OCI-LY1 (cell line): Measurements from ENCODE around the gene EPHA1.

Experiments
- EZH2 ChIP-seq: fragments of 200-600 bp; sonication (generic), shearing (Covaris generic); IDR thresholded peaks from 2 replicates; pipeline ENCODE4 v1.8.0; 2017; ENCODE audit warnings: borderline replicate concordance, mixed run types, mild to moderate bottlenecking, antibody characterized with exemption, low read length, moderate library complexity, mixed read lengths
- TF ChIP-seq, protein P1 (sequence below): fragments of 200-600 bp; sonication (generic), shearing (Covaris generic); IDR thresholded peaks from 2 replicates; pipeline ENCODE4 v1.5.1; 2017; ENCODE audit warnings: mild to moderate bottlenecking, antibody characterized with exemption, low read length, moderate library complexity, mixed read lengths

DNA sequence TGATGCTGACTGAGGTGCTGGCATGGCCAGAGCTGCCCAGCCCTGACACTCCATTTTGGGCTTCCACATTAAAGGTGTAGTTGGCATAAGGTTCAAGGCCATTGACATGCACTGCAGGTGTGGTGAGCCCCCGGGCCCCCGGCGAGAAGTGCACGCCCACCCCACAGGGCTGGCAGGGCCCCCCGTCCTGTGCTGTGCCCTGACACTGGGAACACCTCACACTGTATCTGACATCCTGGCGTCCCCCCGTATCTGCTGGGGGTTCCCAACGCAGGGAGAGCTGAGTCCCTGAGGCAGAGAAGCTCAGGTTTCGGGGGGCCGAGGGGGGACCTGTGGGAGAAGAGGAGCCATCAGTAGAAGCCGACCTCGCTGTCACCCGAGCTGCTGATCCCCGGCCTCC, 10.0 kb downstream of the EPHA1 start:
- TF ChIP-seq, protein P1, sequence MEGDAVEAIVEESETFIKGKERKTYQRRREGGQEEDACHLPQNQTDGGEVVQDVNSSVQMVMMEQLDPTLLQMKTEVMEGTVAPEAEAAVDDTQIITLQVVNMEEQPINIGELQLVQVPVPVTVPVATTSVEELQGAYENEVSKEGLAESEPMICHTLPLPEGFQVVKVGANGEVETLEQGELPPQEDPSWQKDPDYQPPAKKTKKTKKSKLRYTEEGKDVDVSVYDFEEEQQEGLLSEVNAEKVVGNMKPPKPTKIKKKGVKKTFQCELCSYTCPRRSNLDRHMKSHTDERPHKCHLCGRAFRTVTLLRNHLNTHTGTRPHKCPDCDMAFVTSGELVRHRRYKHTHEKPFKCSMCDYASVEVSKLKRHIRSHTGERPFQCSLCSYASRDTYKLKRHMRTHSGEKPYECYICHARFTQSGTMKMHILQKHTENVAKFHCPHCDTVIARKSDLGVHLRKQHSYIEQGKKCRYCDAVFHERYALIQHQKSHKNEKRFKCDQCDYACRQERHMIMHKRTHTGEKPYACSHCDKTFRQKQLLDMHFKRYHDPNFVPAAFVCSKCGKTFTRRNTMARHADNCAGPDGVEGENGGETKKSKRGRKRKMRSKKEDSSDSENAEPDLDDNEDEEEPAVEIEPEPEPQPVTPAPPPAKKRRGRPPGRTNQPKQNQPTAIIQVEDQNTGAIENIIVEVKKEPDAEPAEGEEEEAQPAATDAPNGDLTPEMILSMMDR: no peak
- no peak for TF ChIP-seq EZH2
